HUES6 (cell line): ENCODE data around the gene MST1R.

Source experiments
- H3K27ac ChIP-seq: 2 replicates; pipeline ENCODE4 v1.7.0; 2013; ENCODE audit warnings: low read depth, mild to moderate bottlenecking, low read length, inconsistent platforms
- H3K27me3 ChIP-seq: 2 replicates; pipeline ENCODE4 v1.6.1; 2013; ENCODE audit warnings: low read length; ENCODE audit not compliant: control insufficient read depth, insufficient read depth
- H3K36me3 ChIP-seq: 2 replicates; pipeline ENCODE4 v1.6.1; 2013; ENCODE audit warnings: low read length; ENCODE audit not compliant: control insufficient read depth, insufficient read depth
- H3K4me1 ChIP-seq: 2 replicates; pipeline ENCODE4 v1.6.1; 2013; ENCODE audit warnings: low read length; ENCODE audit not compliant: control insufficient read depth, insufficient read depth
- H3K4me3 ChIP-seq: 2 replicates; pipeline ENCODE4 v1.5.1; 2013; ENCODE audit warnings: low read depth, low read length
- H3K9ac ChIP-seq: one replicate; pipeline ENCODE4 v1.6.1; 2013; ENCODE audit warnings: mild to moderate bottlenecking, low read length
- H3K9me3 ChIP-seq: 2 replicates; pipeline ENCODE4 v1.6.1; 2013; ENCODE audit warnings: low read depth, low read length; ENCODE audit not compliant: control insufficient read depth, insufficient read depth

MST1R gene

DNA sequence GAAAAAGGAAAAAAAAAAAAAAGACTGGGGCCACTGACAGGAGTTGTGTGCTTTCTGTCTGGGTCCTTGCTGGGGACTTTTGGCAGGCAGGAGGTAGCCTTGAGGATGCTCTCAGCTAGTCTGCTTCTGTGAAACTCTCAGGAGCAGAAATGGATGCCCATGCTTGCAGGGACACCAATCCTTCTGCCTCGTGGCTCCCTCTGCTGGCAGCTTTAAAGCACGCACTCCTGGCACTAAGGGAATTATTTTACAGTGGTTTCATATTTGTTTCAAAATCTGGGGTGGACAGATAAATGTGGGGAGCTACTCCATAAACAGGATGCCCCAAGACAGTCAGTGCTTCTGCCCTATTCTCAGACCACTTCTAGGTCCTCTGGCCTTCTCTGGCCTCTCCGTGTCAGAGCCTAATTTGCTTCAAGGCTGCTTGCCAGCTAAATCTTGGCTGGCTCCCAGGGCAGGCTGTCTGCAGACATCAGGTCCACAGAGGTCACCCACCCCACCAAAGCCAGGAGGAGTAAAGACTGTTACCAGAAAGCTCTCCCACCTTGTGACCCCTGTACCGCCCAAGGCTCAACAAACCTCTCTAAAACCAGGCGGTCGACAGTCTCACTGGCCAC, 64.4 kb downstream of the MST1R start:
- H3K9me3 ChIP-seq, result no peaks in the 10 kb centered on the region
- no peak overlapping the region for H3K4me3 ChIP-seq
- H3K27me3 ChIP-seq, result no peaks in the 10 kb centered on the region
- peaks cover 80% of the 10 kb centered on the region for H3K36me3 ChIP-seq
- H3K27ac ChIP-seq, result no peak overlapping the region
- no peaks in the 10 kb centered on the region for H3K4me1 ChIP-seq
- H3K9ac ChIP-seq, result no peak overlapping the region
